ENCODE results near the gene ZNF580. TPM values are rescaled to one million over a fixed set of nuclear protein-coding genes. Genes with fewer than 3 reads are reported as not detected.

The ZNF580 gene
- total and polyA plus RNA-seq, 7 experiments from 2014 or later: 14.6 to 109 (median 48.0) TPM

DNA sequence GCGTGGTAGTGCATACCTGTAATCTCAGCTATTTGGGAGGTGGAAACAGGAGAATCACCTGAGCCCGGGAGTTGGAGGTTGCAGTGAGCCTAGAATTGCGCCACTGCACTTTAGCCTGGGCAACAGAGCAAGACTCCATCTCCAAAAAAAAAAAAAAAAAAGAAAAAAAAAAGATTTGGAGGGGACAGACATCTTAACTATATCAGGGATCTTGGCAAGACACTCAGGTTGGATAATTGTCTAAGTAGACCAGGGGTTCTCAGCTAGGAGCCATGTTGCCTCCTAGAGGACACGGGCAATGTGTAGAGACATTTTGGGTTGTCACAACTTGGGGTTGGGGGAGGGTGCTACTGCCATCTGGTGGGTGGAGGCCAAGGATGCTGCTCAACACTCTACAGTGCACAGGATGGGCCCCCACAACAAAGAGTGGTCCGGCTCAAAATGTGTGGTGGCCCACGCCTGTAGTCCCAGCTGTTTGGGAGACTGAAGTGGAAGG is 1.9 kb upstream of the ZNF580 start:
- peak overlapping the region; percentile 25 to 100 (median 86) for H3K27ac Mint-ChIP-seq

DNA sequence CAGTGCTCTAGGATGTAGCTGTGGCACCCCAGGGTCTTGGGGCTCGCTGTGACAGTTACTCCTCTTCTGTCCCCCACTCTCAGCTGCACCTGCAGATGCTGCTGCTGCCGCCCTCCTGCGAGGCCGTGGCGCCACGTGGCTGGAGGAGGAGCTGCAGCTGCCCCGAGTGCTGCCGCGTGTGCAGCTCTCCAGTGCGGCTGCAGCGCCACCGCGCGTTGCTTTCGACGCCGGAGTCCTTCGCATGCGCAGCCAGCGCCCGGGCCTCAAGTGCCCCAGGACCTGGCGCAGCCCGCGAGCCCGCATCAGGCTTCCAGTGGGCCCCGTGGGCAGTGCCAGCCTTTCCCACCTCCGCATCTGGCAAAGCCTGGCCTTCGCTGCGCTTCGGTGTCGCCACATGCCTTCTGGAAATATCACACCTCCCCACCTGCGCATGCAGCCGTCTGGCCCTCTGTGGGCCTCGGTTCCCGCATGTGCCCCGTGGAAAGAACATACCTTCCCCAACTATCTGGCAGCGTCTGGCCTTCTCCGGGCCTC is 692 bp upstream of the ZNF580 start:
- no peaks in the 10 kb centered on the region for H3K27me3 Mint-ChIP-seq
- H3K4me1 ChIP-seq (ENCODE audit: control insufficient read depth in 2 of 2, insufficient read depth in 2 of 2, low read length in 2 of 2): peaks cover 41 to 43% of the 10 kb centered on the region in 2 donors
- intact Hi-C loops (cut with micrococcal nuclease): loop anchor here (1.0 to 2.0 kb wide), 2 partner anchors 8 to 381 kb away; partner anchors contain the start of gene PPP6R1 (in 1 of the 2)
- peak; percentile 62 for ATAC-seq
- H3K27me3 ChIP-seq (ENCODE audit: control insufficient read depth in 2 of 2, insufficient read depth in 2 of 2, low read length in 2 of 2): no peaks in the 10 kb centered on the region
- peak; percentile 62 to 82 (median 74) for DNase-seq
- H3K4me1 Mint-ChIP-seq: peaks cover 44 to 82% (median 70%) of the 10 kb centered on the region in 7 donors
- peak overlapping the region; percentile 64 to 97 (median 78) for H3K4me3 Mint-ChIP-seq
- peak overlapping the region; percentile 80 for H3K27ac ChIP-seq (ENCODE audit: low read depth, low read length)
- peak overlapping the region; percentile 75 to 100 (median 86) for H3K27ac Mint-ChIP-seq
- peaks cover 0 to 8% (median 0%) of the 10 kb centered on the region in 11 donors for H3K9me3 Mint-ChIP-seq
- H3K36me3 ChIP-seq (ENCODE audit: control insufficient read depth in 2 of 3, insufficient read depth in 3 of 3, low read length in 3 of 3): peaks cover 0 to 11% (median 0%) of the 10 kb centered on the region in 3 experiments
- ChIA-PET POLR2A (interaction anchor here (0.7 to 9.5 kb wide), 10 partner anchors 6 to 1503 kb away, joined by 3 to 154 read pairs (median 5); partner anchors contain the start of genes CCDC106, FIZ1, U2AF2 and ZNF524), CTCF (interaction anchor here (0.9 to 1.5 kb wide), 6 partner anchors 8 to 161 kb away, joined by 3 to 5 read pairs (median 4); partner anchors contain the start of genes U2AF2 and ZNF865)
- H3K36me3 Mint-ChIP-seq: peaks cover under 1 to 29% (median 14%) of the 10 kb centered on the region in 5 donors
- H3K9me3 ChIP-seq (ENCODE audit: control insufficient read depth in 2 of 3, low read length in 3 of 3): no peaks in the 10 kb centered on the region
- peak overlapping the region; percentile 57 for H3K4me3 ChIP-seq (ENCODE audit: low read length)

More for the DNA sequence above, 1.9 kb upstream of the ZNF580 start:
- ChIA-PET CTCF (interaction anchor here (0.6 to 1.4 kb wide), 5 partner anchors 10 to 487 kb away, joined by 3 to 4 read pairs (median 3); no protein-coding TSS in a partner anchor), POLR2A (interaction anchor here (1.0 to 9.5 kb wide), 9 partner anchors 7 to 1502 kb away, joined by 3 to 154 read pairs (median 4); partner anchors contain the start of genes CCDC106, FIZ1, U2AF2 and ZNF524)
- H3K27me3 ChIP-seq (ENCODE audit: control insufficient read depth in 2 of 2, insufficient read depth in 2 of 2, low read length in 2 of 2): no peaks in the 10 kb centered on the region
- intact Hi-C loops (cut with micrococcal nuclease): loop anchor here in 1 of 2 donors (5.0 to 10.0 kb wide), 2 partner anchors 254 to 302 kb away; partner anchors contain the start of genes KMT5C, RPL28 and TMEM238
- H3K4me3 ChIP-seq (ENCODE audit: low read length): no peak overlapping the region
- H3K36me3 Mint-ChIP-seq: peaks cover 5 to 33% (median 18%) of the 10 kb centered on the region in 5 donors
- H3K4me1 ChIP-seq (ENCODE audit: control insufficient read depth in 2 of 2, insufficient read depth in 2 of 2, low read length in 2 of 2): peaks cover 33 to 36% of the 10 kb centered on the region in 2 donors
- peaks cover 0 to 6% (median 0%) of the 10 kb centered on the region in 3 experiments for H3K36me3 ChIP-seq (ENCODE audit: control insufficient read depth in 2 of 3, insufficient read depth in 3 of 3, low read length in 3 of 3)
- DNase-seq (peak in 7 of 9 donors; percentile 36 to 66 (median 54)), ATAC-seq (peak; percentile 32)
- no peaks in the 10 kb centered on the region for H3K9me3 ChIP-seq (ENCODE audit: control insufficient read depth in 2 of 3, low read length in 3 of 3)
- H3K4me3 Mint-ChIP-seq: peak overlapping the region; percentile 44 to 80 (median 60)
- peaks cover 49 to 81% (median 67%) of the 10 kb centered on the region in 7 donors for H3K4me1 Mint-ChIP-seq
- H3K27ac ChIP-seq (ENCODE audit: low read depth, low read length): peak overlapping the region; percentile 4
- H3K27me3 Mint-ChIP-seq: no peaks in the 10 kb centered on the region
- peaks cover 0 to 8% (median 2%) of the 10 kb centered on the region in 11 donors for H3K9me3 Mint-ChIP-seq

DNA sequence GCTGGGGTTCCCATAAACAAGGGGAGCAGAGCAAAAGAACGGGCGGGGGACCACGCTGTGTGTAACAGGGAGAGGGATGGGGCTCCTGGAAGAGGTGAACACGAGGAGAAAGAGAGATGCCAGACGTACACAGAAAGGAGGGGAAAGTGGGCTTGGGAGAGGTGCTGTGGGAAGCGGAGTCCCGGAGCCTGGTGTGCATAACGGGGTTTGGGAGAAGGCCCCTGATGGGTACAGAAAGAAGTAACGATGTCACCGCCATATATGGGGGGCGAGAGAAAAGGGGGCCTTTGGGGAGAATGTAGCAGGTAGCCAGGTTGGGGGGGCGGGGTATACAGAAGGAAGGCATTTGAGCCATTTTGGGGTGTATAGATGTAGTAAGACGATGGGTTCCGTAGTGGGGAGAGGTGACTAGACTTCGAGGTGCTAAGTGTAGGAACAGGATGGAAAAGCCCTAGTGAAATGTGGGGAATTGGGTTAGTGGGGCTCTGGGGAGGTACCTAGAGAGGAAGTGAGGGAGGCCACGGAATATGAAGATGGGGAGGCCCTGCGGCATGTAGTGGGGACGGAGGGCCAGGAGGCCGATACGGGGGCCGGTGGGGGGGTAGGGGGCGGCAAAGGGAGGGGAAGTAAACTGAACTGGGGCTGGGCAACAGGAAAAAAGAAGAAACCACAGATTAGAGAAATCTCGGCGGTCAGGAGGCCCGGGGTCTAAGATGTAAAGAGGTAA is 787 bp downstream of the ZNF580 start:
- peaks cover 30 to 74% (median 60%) of the 10 kb centered on the region in 7 donors for H3K4me1 Mint-ChIP-seq
- Histone ChIP-seq H3K27ac (ENCODE audit: low read depth, low read length) (peak overlapping the region; percentile 80), H3K4me3 (ENCODE audit: low read length) (peak overlapping the region; percentile 80), H3K27me3 (ENCODE audit: control insufficient read depth in 2 of 2, insufficient read depth in 2 of 2, low read length in 2 of 2) (no peaks in the 10 kb centered on the region), H3K4me1 (ENCODE audit: control insufficient read depth in 2 of 2, insufficient read depth in 2 of 2, low read length in 2 of 2) (peaks cover 27 to 30% of the 10 kb centered on the region in 2 donors), H3K9me3 (ENCODE audit: control insufficient read depth in 2 of 3, low read length in 3 of 3) (no peaks in the 10 kb centered on the region), H3K36me3 (ENCODE audit: control insufficient read depth in 2 of 3, insufficient read depth in 3 of 3, low read length in 3 of 3) (peaks cover 0 to 14% (median 0%) of the 10 kb centered on the region in 3 experiments)
- peak in 7 of 9 donors; percentile 22 to 48 (median 41) for DNase-seq
- CTCF ChIA-PET: interaction anchor here (0.6 to 1.6 kb wide), 3 partner anchors 15 to 382 kb away, joined by 4 to 6 read pairs (median 5); no protein-coding TSS in a partner anchor
- intact Hi-C loops (cut with micrococcal nuclease): loop anchor here (1.0 to 2.0 kb wide), 3 partner anchors 42 to 383 kb away; partner anchors contain the start of genes FIZ1 (in 1 of the 2), PPP6R1 (in 1 of the 2) and ZNF579 (in 1 of the 2)
- H3K27ac Mint-ChIP-seq: peak overlapping the region; percentile 81 to 95 (median 91)
- H3K9me3 Mint-ChIP-seq: peaks cover 0 to 3% (median 0%) of the 10 kb centered on the region in 11 donors
- ATAC-seq: no peak
- H3K4me3 Mint-ChIP-seq: peak overlapping the region; percentile 83 to 97 (median 93)
- POLR2A ChIA-PET: interaction anchor here (0.6 to 9.2 kb wide), 13 partner anchors 6 to 385 kb away, joined by 3 to 154 read pairs (median 8); partner anchors contain the start of genes FIZ1, U2AF2, ZNF524 and ZNF784
- peaks cover 0 to 23% (median 14%) of the 10 kb centered on the region in 5 donors for H3K36me3 Mint-ChIP-seq
- no peaks in the 10 kb centered on the region for H3K27me3 Mint-ChIP-seq

DNA sequence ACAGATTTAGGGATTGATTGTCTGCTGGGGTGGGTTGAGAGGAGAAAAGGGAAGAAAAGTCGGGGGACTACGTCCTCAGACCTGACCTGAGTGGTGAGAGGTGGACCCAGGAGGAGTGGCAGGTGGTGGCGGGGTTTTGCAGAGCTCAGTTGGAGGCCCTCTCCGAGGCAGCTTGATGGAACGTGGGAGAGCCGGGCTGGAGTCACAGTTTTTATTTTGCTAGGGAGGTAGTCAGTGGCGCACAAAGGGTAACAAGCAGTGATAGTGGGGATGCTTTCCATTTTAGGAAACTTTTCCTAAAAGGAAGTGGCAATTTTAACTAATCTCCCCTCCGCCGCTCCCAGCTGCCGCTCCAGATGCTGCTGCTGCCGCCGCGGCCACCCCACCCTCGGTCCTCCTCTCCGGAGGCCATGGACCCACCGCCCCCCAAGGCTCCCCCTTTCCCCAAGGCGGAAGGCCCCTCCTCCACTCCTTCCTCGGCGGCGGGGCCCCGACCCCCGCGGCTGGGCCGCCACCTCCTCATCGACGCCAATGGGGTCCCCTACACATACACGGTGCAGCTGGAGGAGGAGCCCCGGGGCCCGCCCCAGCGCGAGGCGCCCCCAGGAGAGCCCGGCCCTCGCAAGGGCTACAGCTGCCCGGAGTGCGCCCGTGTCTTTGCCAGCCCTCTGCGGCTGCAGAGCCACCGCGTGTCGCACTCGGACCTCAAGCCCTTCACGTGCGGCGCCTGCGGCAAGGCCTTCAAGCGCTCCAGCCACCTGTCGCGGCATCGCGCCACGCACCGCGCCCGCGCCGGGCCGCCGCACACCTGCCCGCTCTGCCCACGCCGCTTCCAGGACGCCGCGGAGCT is 1.6 kb downstream of the ZNF580 start:
- Mint-ChIP-seq H3K4me3 (peak overlapping the region; percentile 87 to 97 (median 94)), H3K9me3 (peaks cover 0 to 3% (median 0%) of the 10 kb centered on the region in 11 donors), H3K4me1 (peaks cover 27 to 70% (median 58%) of the 10 kb centered on the region in 7 donors), H3K36me3 (peaks cover 0 to 22% (median 14%) of the 10 kb centered on the region in 5 donors), H3K27ac (peak overlapping the region; percentile 91 to 98 (median 96)), H3K27me3 (no peaks in the 10 kb centered on the region)
- peak overlapping the region; percentile 80 for H3K4me3 ChIP-seq (ENCODE audit: low read length)
- ATAC-seq (no peak), DNase-seq (peak in 4 of 9 donors; percentile 34 to 47 (median 36))
- H3K9me3 ChIP-seq (ENCODE audit: control insufficient read depth in 2 of 3, low read length in 3 of 3): no peaks in the 10 kb centered on the region
- CTCF ChIA-PET: interaction anchor here (0.6 to 1.6 kb wide), 6 partner anchors 7 to 383 kb away, joined by 4 to 6 read pairs (median 6); no protein-coding TSS in a partner anchor
- POLR2A ChIA-PET: interaction anchor here (0.6 to 9.2 kb wide), 14 partner anchors 7 to 754 kb away, joined by 3 to 154 read pairs (median 7); partner anchors contain the start of genes FIZ1, U2AF2, ZNF524 and ZNF628
- no peaks in the 10 kb centered on the region for H3K27me3 ChIP-seq (ENCODE audit: control insufficient read depth in 2 of 2, insufficient read depth in 2 of 2, low read length in 2 of 2)
- H3K4me1 ChIP-seq (ENCODE audit: control insufficient read depth in 2 of 2, insufficient read depth in 2 of 2, low read length in 2 of 2): peaks cover 25 to 26% of the 10 kb centered on the region in 2 donors
- intact Hi-C loops (cut with micrococcal nuclease): loop anchor here (1.0 to 2.0 kb wide), 4 partner anchors 7 to 62 kb away; partner anchors contain the start of genes EPN1 (in 1 of the 2) and ZNF579 (in 1 of the 2)
- peak overlapping the region; percentile 80 for H3K27ac ChIP-seq (ENCODE audit: low read depth, low read length)
- H3K36me3 ChIP-seq (ENCODE audit: control insufficient read depth in 2 of 3, insufficient read depth in 3 of 3, low read length in 3 of 3): peaks cover 0 to 14% (median 0%) of the 10 kb centered on the region in 3 experiments

Data from naive thymus-derived CD4-positive, alpha-beta T cell (primary cell).